ENCODE results near the gene FKBP8.

Gene FKBP8

GRCh38 chr19:18520848-18521691 lies 22.3 kb downstream of the FKBP8 start:
- DNase-seq = no peak

GRCh38 chr19:18519962-18520847 lies 23.2 kb downstream of the FKBP8 start:
- no peak for DNase-seq

- no peak for DNase-seq
Measured at GRCh38 chr19:18518639-18519038, 24.7 kb downstream of the FKBP8 start.

DNA sequence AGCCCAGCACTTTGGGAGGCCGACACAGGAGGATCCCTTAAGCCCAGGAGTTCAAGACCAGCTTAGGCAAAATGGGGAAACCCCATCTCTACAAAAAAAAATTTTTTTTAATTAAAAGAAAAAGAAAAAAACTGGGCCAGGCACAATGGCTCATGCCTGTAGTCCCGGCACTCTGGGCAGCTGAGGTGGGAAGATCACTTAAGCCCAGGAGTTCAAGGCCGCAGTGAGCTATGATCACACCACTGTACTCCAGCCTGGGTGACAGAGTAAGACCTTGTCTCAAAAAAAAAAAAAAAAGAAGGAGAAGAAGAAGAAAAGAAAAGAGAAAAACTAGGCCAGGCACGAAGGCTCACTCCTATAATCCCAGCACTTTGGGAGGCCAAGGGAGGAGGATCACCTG lies 25.8 kb downstream of the FKBP8 start:
- no peak for DNase-seq

DNA sequence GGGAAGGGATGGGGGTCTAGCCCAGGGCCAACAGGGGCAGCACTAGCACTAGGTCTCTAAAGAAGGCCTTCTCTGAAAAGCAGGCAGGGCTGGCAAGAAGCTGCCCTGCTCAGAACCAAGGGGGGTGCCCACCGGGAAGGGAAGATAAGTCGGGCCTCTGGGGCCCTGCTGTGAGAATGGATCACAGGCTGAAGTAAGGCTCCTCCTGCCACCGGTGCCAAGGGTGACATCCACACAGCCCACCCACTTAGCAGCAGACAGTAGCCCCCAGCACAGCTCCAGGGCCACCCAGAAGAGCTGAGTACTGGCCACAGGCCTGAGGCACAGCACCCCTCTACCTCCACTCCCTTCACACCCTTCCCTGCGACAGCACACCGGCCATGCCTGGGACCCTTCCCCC lies 27.4 kb downstream of the FKBP8 start:
- DNase-seq = no peak

DNA sequence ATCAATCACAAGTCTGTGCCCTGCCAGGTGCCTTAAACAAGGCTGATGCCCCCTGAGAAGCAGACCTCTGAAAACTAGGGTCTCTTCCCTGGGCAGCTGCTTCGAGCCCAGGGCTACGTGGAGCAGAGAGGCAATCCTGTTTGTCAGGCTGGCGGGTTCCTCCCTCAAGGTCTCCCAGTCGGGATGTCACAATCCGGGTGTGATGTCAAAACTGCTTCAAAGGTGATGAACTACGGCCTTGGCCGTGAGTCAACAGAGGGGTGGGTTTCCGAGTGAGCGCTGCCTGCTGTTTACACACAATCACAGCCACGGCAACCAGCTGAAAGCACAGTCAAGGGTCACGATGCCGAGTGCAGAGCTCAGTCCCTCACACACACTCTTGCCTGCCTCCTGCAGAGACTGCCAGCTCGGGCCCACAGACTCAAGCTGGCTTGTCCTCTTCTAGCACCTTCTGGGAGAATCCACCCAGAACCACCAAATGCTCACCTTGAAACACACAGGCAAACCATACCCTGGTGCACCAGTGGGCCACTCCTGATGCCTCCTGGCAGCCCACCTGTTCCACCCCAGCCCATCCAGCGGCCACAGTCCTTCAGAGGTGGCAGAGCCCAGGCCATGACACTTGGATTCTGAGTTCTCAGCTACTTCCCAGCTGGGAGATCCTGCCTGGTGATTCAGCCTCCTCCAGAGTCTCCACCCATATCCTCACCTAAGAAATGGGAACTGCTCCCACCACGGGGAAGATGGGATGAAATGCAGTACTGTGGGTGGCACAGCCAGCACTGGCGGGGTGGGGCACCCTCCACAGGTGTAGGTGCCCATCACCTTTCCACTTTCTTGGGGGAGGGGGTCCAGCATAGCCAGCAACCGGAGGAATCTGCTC lies 28.3 kb downstream of the FKBP8 start:
- no peak for DNase-seq

DNA sequence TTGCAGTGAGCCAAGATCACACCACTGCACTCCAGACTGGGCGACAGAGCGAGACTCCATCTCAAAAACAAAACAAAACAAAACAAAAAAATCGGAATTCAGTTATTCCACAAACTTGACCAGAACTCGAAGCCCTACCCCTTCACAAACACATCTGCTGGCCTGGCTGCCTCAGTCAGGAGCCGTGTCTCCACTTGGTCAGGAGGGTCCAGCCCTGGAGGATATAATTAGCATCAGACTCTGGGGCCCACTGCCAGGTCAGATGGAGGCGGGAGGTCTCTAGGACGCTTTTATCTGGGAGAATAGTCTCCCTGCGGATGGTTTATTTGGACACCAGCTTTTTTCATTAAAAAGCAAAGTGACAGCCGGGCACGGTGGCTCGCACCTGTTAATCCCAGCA lies 29.5 kb downstream of the FKBP8 start:
- DNase-seq = no peak

DNA sequence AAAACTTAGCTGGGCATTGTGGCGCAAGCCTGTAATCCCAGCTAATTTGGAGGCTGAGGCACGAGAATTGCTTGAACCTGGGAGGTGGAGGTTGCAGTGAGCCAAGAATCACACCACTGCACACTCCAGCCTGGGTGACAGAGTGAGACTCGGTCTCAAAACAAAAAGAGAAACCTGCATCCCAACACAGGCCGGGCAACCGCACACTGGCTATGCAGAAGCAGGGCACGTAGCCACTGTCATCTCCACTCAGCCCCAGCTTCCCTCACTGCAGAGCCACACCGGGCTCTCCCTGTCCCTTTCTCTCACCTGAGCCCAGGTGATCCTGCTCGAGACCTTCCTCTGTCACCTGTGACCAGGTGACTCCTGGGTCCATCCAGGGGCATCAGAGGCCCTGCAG lies 33.2 kb downstream of the FKBP8 start:
- no peak for DNase-seq

DNA sequence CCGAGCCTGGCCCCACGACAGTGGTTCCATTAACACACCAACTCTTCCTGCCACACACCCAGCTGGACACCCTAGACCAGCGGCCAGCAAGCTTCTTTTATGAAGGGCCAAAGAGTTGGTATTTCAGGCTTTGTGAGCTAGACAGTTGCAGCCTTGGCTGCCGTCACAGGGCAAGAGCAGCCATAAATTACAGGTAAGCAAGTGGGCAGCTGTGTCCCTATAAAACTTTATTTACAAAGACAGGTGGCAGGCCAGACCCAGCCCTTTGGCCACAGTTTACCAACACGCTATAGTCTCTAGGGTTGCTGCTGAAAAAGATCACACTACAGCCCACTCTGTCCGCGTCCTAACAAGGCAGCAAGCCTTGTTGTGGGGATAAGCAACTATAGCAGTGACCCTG lies 34.8 kb downstream of the FKBP8 start:
- DNase-seq = no peak

DNA sequence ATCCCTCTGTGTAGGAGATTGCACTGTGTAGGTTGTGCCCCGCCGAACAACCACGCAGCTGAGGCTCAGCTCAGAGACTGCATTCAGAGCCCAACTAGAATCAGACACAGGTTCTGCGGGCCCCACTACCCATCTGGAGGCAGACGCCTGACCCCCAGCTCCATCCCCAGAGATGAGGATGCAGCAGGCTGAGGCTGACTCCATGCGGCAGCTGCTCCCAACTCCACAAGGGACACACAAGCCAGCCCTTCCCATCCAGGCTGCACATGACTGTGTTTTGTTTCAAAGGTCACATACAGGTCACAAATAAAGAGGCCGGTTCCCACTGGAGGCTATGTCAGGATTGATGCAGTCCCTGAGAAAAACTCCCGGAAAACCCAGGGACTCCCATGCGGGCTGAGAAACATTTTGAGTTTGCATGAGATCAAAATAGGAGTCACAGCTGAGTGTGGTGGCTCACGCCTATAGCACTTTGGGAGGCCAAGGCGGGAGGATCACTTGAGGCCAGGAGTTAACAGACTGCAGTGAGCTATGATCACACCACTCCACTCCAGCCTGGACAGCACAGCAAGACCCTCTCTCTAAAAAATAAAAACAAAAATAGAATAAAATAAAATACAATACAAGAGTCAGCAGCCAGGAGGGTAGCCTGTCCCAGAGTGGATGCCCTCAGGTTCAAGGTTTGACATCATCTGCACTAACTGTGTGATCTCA lies 35.5 kb downstream of the FKBP8 start:
- DNase-seq = no peak

DNA sequence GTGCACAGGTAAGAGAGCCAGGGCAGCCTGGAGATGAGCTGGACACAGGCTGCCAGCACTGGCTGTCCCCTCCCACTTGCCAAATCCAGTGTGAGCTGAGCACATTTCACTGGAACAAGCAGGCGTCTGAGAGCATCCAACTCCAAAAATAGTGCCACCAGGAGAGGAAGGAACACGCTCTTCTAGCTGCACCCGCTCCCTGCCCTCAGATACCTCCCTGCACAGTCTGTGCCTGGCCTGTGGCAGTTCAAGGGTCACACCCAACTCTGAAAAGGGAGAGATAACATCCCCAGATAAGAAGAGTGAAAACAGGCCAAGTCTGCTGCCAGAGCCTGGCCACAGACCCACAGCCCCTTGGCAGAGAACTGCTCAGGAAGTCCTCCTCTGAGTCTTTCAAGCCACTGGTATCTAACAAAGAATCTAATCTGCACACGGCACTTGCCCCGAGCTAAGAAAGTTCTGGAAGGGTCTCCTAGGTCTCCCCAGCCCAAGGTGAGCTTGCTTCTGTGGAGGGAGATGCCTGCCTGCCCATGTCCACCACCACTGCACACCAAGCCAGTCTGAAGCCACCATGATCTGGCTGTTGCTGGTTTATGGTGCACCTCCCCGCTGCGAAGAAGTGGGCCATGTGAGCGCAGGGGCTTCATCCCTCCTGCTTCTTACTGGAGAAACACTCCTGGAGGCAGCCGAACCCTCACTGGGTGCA lies 36.2 kb downstream of the FKBP8 start:
- DNase-seq = no peak

GRCh38 chr19:18506101-18506930 lies 37.1 kb downstream of the FKBP8 start:
- no peak for DNase-seq

GRCh38 chr19:18504886-18505610 lies 38.3 kb downstream of the FKBP8 start:
- no peak for DNase-seq

DNA sequence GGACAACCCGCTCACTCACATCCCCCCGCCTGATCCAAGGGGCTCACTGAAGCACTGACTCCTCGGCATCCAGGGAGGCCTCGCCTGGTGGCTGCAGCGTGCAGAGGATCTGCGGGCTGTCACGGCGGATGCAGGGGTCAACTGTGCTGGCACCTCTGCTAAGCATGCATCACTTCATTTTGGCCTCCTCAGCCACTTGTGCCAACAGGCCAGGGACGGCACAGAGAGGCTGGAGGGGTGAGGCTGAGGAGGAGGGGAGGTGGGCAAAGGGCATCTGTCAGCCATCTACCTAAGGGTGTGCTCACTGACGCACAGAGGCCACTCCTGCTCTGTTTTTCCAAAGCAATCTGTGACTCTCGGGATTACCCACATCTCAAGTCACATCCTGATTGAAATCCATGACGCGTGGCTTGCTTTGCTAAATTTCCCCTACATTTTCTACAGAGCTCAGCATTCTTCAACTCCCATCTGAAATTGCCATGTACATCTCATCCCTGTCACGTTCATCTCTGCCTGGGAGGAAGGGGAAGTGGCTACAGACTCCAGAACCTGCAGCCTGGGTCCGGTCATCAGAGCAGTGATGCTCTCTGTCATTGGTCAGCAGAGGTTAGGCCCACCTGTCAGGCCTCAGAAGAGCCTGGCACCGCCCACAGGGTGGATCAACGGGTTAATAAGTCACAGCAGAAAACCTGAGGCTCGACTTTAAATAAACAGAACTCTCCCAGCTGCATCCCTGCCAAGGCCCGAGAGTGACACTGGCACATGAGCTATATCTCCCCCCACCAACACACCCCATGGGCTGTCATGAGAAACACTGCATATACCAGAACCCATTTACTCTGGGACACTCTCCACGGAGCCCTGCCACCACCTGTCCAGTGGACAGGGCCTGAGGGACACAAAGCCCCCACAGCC lies 39.1 kb downstream of the FKBP8 start:
- DNase-seq = no peak

DNA sequence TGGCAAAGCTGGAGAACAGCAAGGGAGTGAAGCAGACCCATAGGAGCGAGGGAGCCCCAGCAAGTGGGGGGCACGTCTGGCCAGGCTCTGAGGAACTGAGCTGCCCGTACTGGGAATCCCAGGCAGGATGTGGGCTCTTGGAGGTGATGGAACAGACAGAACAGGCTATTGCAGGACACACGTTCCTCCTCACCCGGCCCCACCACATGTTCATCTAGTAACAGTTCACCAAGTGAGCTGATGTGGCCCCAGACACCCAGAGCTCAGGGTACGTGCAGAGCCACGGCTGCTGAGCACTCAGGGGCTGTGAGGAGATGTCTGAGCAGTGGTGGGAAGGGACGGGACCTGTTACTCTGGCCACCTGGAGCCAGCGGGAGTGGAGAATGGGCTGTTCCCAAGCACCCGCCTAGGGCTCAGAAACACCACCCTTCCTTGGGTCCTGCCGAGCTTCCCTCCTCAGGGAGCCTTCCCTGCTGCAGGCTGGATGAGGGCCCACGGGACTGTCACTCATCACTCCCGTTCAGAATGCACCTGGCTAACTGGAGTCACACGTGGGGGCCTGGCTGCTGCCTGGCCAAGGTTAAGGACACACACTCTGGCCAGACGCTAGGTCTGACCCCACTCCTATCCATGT lies 39.9 kb downstream of the FKBP8 start:
- no peak for DNase-seq

- DNase-seq = no peak
Measured at GRCh38 chr19:18502638-18503294, 40.6 kb downstream of the FKBP8 start.

- no peak for DNase-seq
Measured at GRCh38 chr19:18502246-18502637, 41.1 kb downstream of the FKBP8 start.

GRCh38 chr19:18501832-18502231 lies 41.5 kb downstream of the FKBP8 start:
- DNase-seq = no peak
